Endothelial cell (in vitro differentiated cells): Measurements from ENCODE around the gene BMP10. TPM values are rescaled to one million over a fixed set of nuclear protein-coding genes. Genes with fewer than 3 reads are reported as not detected.
"Not testable (repeated sequence)": the region's sequence is repeated elsewhere in the genome, so short reads cannot be mapped to it uniquely, and the experiment has no call there.

Experiments
- DNase-seq: peaks from one replicate; pipeline ENCODE4 v3.0.0; 2021; ENCODE audit warnings: low spot score
- H3K27ac Mint-ChIP-seq: one replicate; pipeline ENCODE4 v1.8.0; 2021; ENCODE audit warnings: mixed read lengths, inconsistent platforms; ENCODE audit not compliant: unreplicated experiment
- H3K27me3 Mint-ChIP-seq: one replicate; pipeline ENCODE4 v1.8.0; 2021; ENCODE audit warnings: mild to moderate bottlenecking, moderate library complexity, mixed read lengths, inconsistent platforms; ENCODE audit not compliant: unreplicated experiment
- H3K36me3 Mint-ChIP-seq: one replicate; pipeline ENCODE4 v1.8.0; 2021; ENCODE audit warnings: mild to moderate bottlenecking, low read depth, mixed read lengths, inconsistent platforms; ENCODE audit not compliant: unreplicated experiment
- H3K4me1 Mint-ChIP-seq: one replicate; pipeline ENCODE4 v1.8.0; 2021; ENCODE audit warnings: mild to moderate bottlenecking, mixed read lengths, inconsistent platforms; ENCODE audit not compliant: unreplicated experiment
- H3K4me3 Mint-ChIP-seq: one replicate; pipeline ENCODE4 v1.8.0; 2021; ENCODE audit warnings: mild to moderate bottlenecking, mixed read lengths, inconsistent platforms; ENCODE audit not compliant: unreplicated experiment
- H3K9me3 Mint-ChIP-seq: one replicate; pipeline ENCODE4 v1.8.0; 2021; ENCODE audit warnings: mixed read lengths, inconsistent platforms; ENCODE audit not compliant: unreplicated experiment
- CTCF ChIP-seq: fragments of 200-600 bp; sonication (generic); IDR thresholded peaks from one replicate; pipeline ENCODE4 v1.5.0; 2021; ENCODE audit warnings: antibody characterized with exemption; ENCODE audit not compliant: unreplicated experiment
- total RNA-seq: library from RNA; stranded (reverse); fragmentation: NEBNext Ultra II Directional; extraction: Animal tissue kit (Norgen Biotek cat#: 25700); gene quantifications from one replicate; pipeline ENCODE4 v1.2.1, GENCODE V29; 2021; ENCODE audit not compliant: unreplicated experiment

The BMP10 gene
- total RNA-seq, 1 donor from 2014 or later, result not detected

- peaks cover 1% of the 10 kb centered on the region for H3K27me3 Mint-ChIP-seq
- TF ChIP-seq CTCF, result no peak
- no peak for DNase-seq
- peaks cover 2% of the 10 kb centered on the region for H3K4me1 Mint-ChIP-seq
- H3K36me3 Mint-ChIP-seq, result no peaks in the 10 kb centered on the region
- no peaks in the 10 kb centered on the region for H3K9me3 Mint-ChIP-seq
- H3K27ac Mint-ChIP-seq, result no peak overlapping the region
- H3K4me3 Mint-ChIP-seq, result no peak overlapping the region
These were observed 29.4 kb upstream of the BMP10 start for GRCh38 chr2:68900496-68901198.

- not testable (repeated sequence) for H3K4me1 Mint-ChIP-seq, H3K27me3 Mint-ChIP-seq
These were observed 24.8 kb upstream of the BMP10 start for GRCh38 chr2:68895981-68896380.

GRCh38 chr2:68889500-68889899, 18.3 kb upstream of the BMP10 start:
- H3K36me3 Mint-ChIP-seq, result no peaks in the 10 kb centered on the region
- DNase-seq, result no peak
- TF ChIP-seq CTCF, result no peak
- H3K4me1 Mint-ChIP-seq, result no peaks in the 10 kb centered on the region
- no peak overlapping the region for H3K4me3 Mint-ChIP-seq
- no peaks in the 10 kb centered on the region for H3K9me3 Mint-ChIP-seq
- H3K27ac Mint-ChIP-seq, result no peak overlapping the region
- no peaks in the 10 kb centered on the region for H3K27me3 Mint-ChIP-seq

More at GRCh38 chr2:68895981-68896380, 24.8 kb upstream of the BMP10 start:
- H3K4me3 Mint-ChIP-seq, H3K9me3 Mint-ChIP-seq, H3K27ac Mint-ChIP-seq, H3K36me3 Mint-ChIP-seq, DNase-seq: not testable (repeated sequence)

GRCh38 chr2:68889021-68889420, 17.8 kb upstream of the BMP10 start:
- H3K36me3 Mint-ChIP-seq, result no peaks in the 10 kb centered on the region
- no peak overlapping the region for H3K27ac Mint-ChIP-seq
- no peaks in the 10 kb centered on the region for H3K9me3 Mint-ChIP-seq
- DNase-seq, result no peak
- no peak overlapping the region for H3K4me3 Mint-ChIP-seq
- no peaks in the 10 kb centered on the region for H3K27me3 Mint-ChIP-seq
- TF ChIP-seq CTCF, result no peak
- no peaks in the 10 kb centered on the region for H3K4me1 Mint-ChIP-seq

GRCh38 chr2:68888038-68888704, 17.0 kb upstream of the BMP10 start:
- DNase-seq, result no peak
- Mint-ChIP-seq H3K4me1 (no peaks in the 10 kb centered on the region), H3K27ac (no peak overlapping the region), H3K9me3 (no peaks in the 10 kb centered on the region), H3K27me3 (no peaks in the 10 kb centered on the region), H3K36me3 (no peaks in the 10 kb centered on the region), H3K4me3 (no peak overlapping the region)
- no peak for TF ChIP-seq CTCF
